Neutrophil (primary cell): ENCODE data around the gene GDPGP1.
A peak's percentile ranks its signal among the peaks of the same experiment; 100 is the strongest.

ENCODE experiments used
- H3K27ac ChIP-seq: fragments of 200-600 bp; sonication (generic); 2 replicates; pipeline ENCODE4 v1.5.1; 2016; ENCODE audit warnings: mild to moderate bottlenecking, moderate library complexity
- H3K27me3 ChIP-seq: fragments of 200-600 bp; sonication (generic); 2 replicates; pipeline ENCODE4 v1.6.0; 2016; ENCODE audit warnings: mild to moderate bottlenecking
- H3K36me3 ChIP-seq: fragments of 200-600 bp; sonication (generic); 2 replicates; pipeline ENCODE4 v1.5.1; 2017
- H3K4me1 ChIP-seq, 2 experiments: fragments of 200-600 bp in 1 of 2; sonication (generic) in 1 of 2; 1 replicate in 1 of 2; 2 replicates in 1 of 2; pipeline versions ENCODE4 v1.5.1 to v1.6.1; 2013 to 2016; ENCODE audit warnings: low read depth in 1 of 2, low read length in 1 of 2, mild to moderate bottlenecking in 1 of 2, moderate library complexity in 1 of 2; ENCODE audit not compliant: control insufficient read depth in 1 of 2, insufficient read depth in 1 of 2
- H3K4me3 ChIP-seq, 2 experiments: fragments of 200-600 bp in 1 of 2; sonication (generic) in 1 of 2; 1 replicate in 1 of 2; 2 replicates in 1 of 2; pipeline ENCODE4 v1.5.1; 2013 to 2016; ENCODE audit warnings: low read depth in 1 of 2, low read length in 1 of 2, mild to moderate bottlenecking in 1 of 2, moderate library complexity in 1 of 2
- H3K9me3 ChIP-seq: fragments of 200-600 bp; sonication (generic); 2 replicates; pipeline ENCODE4 v1.5.1; 2016
- TF ChIP-seq, protein P1 (sequence below): fragments of 200-600 bp; sonication (generic); IDR thresholded peaks from 2 replicates; pipeline ENCODE4 v1.5.1; 2016; ENCODE audit warnings: antibody characterized with exemption

The GDPGP1 gene

DNA sequence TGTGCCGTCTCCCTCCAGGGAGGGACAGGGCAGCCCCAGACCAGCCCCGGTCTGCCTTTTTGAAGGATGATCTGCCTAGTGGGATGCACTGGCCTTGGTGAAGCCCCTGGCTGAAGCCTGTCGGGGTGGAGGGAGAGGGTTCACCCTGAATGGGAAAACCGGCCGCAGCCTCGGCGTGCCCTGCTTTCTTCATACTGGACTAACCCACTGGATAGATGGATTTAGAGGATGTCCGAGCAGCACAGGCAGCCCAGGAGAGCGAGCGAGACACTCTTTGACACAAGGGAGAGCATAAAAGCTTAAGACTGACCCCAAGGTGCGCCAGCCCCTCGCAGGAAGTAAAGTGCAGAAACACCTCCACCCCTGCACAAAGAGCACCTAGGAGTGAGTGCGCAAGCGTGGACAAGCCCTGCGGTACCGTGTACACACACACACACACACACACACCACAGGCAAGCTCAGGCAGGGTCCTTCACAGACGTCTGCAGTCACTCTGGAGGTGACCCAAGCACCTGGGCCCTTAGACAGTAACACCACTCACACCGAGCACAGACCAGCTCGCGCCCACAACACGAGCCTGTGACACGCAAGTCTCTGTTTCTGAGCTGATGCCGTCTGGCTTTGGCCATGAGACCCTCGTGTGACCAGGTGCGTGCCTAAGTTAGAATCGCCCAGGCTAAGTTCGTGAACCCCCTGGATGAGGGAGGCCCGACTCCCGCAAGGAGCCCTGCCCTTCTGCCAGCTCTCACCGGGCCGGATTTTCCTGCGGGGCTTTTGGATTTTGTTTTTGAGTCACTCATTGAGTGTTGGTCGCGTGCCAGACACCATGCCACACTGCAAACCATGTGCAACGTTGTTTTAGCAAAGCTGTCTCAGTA lies 21.5 kb upstream of the GDPGP1 start:
- TF ChIP-seq, protein P1, sequence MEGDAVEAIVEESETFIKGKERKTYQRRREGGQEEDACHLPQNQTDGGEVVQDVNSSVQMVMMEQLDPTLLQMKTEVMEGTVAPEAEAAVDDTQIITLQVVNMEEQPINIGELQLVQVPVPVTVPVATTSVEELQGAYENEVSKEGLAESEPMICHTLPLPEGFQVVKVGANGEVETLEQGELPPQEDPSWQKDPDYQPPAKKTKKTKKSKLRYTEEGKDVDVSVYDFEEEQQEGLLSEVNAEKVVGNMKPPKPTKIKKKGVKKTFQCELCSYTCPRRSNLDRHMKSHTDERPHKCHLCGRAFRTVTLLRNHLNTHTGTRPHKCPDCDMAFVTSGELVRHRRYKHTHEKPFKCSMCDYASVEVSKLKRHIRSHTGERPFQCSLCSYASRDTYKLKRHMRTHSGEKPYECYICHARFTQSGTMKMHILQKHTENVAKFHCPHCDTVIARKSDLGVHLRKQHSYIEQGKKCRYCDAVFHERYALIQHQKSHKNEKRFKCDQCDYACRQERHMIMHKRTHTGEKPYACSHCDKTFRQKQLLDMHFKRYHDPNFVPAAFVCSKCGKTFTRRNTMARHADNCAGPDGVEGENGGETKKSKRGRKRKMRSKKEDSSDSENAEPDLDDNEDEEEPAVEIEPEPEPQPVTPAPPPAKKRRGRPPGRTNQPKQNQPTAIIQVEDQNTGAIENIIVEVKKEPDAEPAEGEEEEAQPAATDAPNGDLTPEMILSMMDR = no peak
- H3K4me1 ChIP-seq = peaks cover 47 to 50% of the 10 kb centered on the region in 2 experiments
- peak overlapping the region in 1 of 2 experiments; percentile 45 for H3K4me3 ChIP-seq
- H3K27ac ChIP-seq = peak overlapping the region; percentile 79
- H3K27me3 ChIP-seq = no peaks in the 10 kb centered on the region
- H3K9me3 ChIP-seq = no peaks in the 10 kb centered on the region
- H3K36me3 ChIP-seq = peaks cover 55% of the 10 kb centered on the region

DNA sequence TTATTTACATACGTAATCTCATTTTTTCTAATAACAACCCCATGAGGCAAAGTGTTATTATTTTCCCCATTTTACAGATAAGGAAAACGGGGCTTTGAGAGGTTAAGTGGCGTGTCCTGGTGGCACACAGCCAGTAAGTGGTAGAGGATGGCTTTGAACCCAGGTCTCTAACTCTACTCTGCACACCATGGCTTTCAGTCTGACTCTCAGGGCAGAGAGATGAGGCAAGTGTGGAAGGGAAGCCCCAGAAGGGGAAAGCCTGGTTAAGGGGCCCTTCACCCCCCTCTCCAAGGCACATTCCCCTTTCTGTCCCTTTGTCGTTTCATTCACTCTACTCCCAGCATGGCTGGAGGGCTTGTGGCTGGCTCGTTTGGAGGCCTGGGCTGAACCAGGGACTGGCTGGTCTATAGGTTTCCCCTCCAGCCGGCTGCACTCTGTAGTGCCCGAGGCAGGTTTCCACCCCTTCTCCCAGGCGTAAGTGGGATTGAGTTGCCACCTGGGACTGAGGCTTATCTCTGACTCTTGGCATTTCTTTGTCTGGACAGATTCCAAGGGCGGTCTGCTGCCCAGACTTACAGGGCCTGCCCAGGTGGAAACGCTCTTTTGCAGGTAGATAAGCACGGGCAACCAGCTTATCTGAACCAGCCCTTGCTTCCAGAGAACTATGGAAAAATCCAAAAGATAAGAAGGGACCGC lies 20.7 kb upstream of the GDPGP1 start:
- Histone ChIP-seq H3K27ac (peak overlapping the region; percentile 71), H3K4me3 (no peak overlapping the region), H3K9me3 (no peaks in the 10 kb centered on the region), H3K4me1 (peaks cover 46 to 48% of the 10 kb centered on the region in 2 experiments), H3K27me3 (no peaks in the 10 kb centered on the region), H3K36me3 (peaks cover 58% of the 10 kb centered on the region)
- TF ChIP-seq, protein P1 = no peak

DNA sequence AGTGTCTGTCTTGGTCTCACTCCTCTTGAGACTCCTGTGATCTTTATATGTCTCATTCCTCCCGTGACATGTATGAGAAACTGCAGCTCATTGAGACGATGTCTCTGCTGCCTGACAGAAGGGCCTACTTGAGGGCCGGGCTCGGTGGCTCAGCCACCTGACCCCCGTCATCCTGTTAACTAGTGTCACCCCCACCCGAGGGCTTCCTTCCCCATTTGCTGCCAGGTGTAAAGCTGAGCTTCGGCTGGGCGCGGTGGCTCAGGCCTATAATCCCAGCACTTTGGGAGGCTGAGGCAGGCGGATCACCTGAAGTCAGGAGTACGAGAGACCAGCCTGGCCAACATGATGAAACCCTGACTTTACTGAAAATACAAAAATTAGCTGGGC lies 20.2 kb upstream of the GDPGP1 start:
- TF ChIP-seq, protein P1 = no peak
- Histone ChIP-seq H3K27ac (peak overlapping the region; percentile 71), H3K27me3 (no peaks in the 10 kb centered on the region), H3K9me3 (no peaks in the 10 kb centered on the region), H3K36me3 (peaks cover 63% of the 10 kb centered on the region), H3K4me3 (no peak overlapping the region), H3K4me1 (peaks cover 46 to 48% of the 10 kb centered on the region in 2 experiments)

DNA sequence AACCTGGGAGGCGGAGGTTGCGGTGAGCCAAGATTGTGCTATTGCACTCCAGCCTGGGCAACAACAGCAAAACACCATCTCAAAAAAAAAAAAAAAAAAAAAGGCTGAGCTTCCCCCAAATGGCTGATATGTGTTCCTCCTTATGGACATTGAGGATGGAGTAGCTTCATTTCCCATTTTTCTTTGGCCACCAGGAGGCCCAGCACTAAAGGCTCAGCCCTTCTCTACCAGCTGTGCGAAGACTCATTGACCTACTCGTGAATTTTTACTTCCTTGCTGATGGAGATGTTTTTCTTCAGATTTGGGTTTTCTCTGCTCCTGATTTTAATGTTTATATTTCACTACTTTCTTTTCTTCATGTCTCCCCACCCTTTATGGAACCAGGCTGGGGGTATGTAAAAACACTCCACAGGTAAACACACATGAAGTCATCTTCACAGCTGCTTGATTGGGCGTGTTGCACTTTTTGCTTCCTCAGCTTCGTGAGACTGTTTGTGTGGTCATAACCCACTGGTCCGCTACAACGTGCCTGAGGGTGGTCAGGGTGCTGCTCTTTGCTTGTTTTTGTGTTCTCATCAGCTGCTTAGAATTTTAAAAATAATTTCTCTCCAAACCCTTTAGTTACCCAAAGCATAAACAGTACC lies 19.3 kb upstream of the GDPGP1 start:
- H3K4me1 ChIP-seq = peaks cover 46 to 48% of the 10 kb centered on the region in 2 experiments
- TF ChIP-seq, protein P1 = no peak

DNA sequence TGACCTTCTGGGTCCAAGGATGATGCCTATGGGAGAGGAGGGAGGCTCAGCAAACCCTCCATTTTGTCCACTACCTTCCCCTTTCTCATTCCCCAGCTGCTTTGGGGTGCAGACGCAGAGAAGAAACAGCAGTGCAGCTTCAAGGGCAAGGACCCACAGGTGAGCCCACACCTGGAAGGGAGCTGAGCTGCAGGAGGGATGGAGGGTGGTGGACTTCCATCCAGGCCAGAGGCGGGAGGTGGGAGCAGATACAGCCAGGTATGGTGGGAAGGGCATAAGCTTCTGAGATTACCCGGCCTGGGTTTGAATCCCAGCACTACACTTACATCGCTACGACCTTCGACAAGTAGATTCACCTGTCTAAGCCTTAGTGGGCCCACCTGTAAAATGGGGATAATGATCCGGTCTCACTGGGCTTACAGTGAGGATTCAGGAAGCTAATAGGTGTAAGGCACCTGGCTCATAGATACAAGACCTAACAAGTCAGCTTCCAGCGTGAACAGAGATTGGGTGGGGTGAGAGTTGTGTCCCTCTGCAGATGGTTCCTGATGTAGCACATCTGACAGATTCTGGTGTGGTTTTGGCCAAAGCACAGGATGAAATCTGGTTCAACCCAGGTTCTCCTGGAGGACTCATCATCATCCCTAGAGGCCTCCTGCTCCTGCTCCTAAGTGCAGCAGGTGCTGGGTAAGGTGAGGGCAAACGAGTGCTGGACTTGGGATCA lies 16.2 kb upstream of the GDPGP1 start:
- H3K27me3 ChIP-seq = no peaks in the 10 kb centered on the region
- peaks cover 70% of the 10 kb centered on the region for H3K36me3 ChIP-seq
- H3K9me3 ChIP-seq = no peaks in the 10 kb centered on the region
- H3K4me1 ChIP-seq = peaks cover 17 to 21% of the 10 kb centered on the region in 2 experiments
- no peak overlapping the region for H3K27ac ChIP-seq
- TF ChIP-seq, protein P1 = no peak
- no peak overlapping the region for H3K4me3 ChIP-seq

More for the DNA sequence above, 19.3 kb upstream of the GDPGP1 start:
- H3K36me3 ChIP-seq = peaks cover 64% of the 10 kb centered on the region
- no peaks in the 10 kb centered on the region for H3K9me3 ChIP-seq
- no peaks in the 10 kb centered on the region for H3K27me3 ChIP-seq
- no peak overlapping the region for H3K4me3 ChIP-seq
- peak overlapping the region; percentile 48 for H3K27ac ChIP-seq
